ENCODE results near the gene RDX. TPM values are rescaled to one million over a fixed set of nuclear protein-coding genes. Genes with fewer than 3 reads are reported as not detected.

Gene RDX
- total RNA-seq, 2 experiments from 2014 or later = 11.4 to 14.2 TPM

- H3K27me3 Mint-ChIP-seq = no peaks in the 10 kb centered on the region
- peaks cover 9% of the 10 kb centered on the region for H3K36me3 ChIP-seq (ENCODE audit: insufficient read depth, low read length)
- H3K4me3 Mint-ChIP-seq = no peak overlapping the region
- H3K9me3 ChIP-seq (ENCODE audit: control insufficient read depth in 1 of 2, insufficient read depth in 1 of 2, low read length in 2 of 2) = no peaks in the 10 kb centered on the region
- no peaks in the 10 kb centered on the region for H3K27me3 ChIP-seq (ENCODE audit: control insufficient read depth in 1 of 2, insufficient read depth in 2 of 2, low read length in 2 of 2)
- H3K27ac ChIP-seq (ENCODE audit: low read depth in 1 of 2, low read length in 2 of 2) = no peak overlapping the region
- ChIA-PET CTCF (no interaction called here), POLR2A (interaction anchor here (0.9 kb wide), 1 partner anchor 27 kb away, joined by 3 read pairs; no protein-coding TSS in a partner anchor)
- no peak overlapping the region for H3K4me3 ChIP-seq (ENCODE audit: low read length)
- H3K4me1 ChIP-seq (ENCODE audit: insufficient read depth, low read length) = no peaks in the 10 kb centered on the region
- H3K36me3 Mint-ChIP-seq (ENCODE audit: low read depth) = peaks cover 31% of the 10 kb centered on the region
- no peaks in the 10 kb centered on the region for H3K9me3 Mint-ChIP-seq
- ATAC-seq (ENCODE audit: poor library complexity) = no peak
- no peak overlapping the region for H3K27ac Mint-ChIP-seq
- intact Hi-C loops (cut with DNase I, micrococcal nuclease) = no loop called here
- no peak for DNase-seq
- no peak for TF ChIP-seq CTCF (IDR thresholded peaks at IDR 0.05)
- H3K4me1 Mint-ChIP-seq (ENCODE audit: low read depth) = peaks cover 7% of the 10 kb centered on the region
Observed at GRCh38 chr11:110242188-110242587, 54.2 kb downstream of the RDX start.

GRCh38 chr11:110235966-110236365 lies 60.4 kb downstream of the RDX start:
- Histone ChIP-seq H3K27ac (ENCODE audit: low read depth in 1 of 2, low read length in 2 of 2) (no peak overlapping the region), H3K4me3 (ENCODE audit: low read length) (no peak overlapping the region), H3K4me1 (ENCODE audit: insufficient read depth, low read length) (no peaks in the 10 kb centered on the region), H3K27me3 (ENCODE audit: control insufficient read depth in 1 of 2, insufficient read depth in 2 of 2, low read length in 2 of 2) (no peaks in the 10 kb centered on the region), H3K9me3 (ENCODE audit: control insufficient read depth in 1 of 2, insufficient read depth in 1 of 2, low read length in 2 of 2) (no peaks in the 10 kb centered on the region), H3K36me3 (ENCODE audit: insufficient read depth, low read length) (peaks cover 45% of the 10 kb centered on the region)
- H3K36me3 Mint-ChIP-seq (ENCODE audit: low read depth) = peaks cover 56% of the 10 kb centered on the region
- intact Hi-C loops (cut with DNase I, micrococcal nuclease) = no loop called here
- DNase-seq (no peak), ATAC-seq (ENCODE audit: poor library complexity) (no peak)
- H3K27me3 Mint-ChIP-seq = no peaks in the 10 kb centered on the region
- ChIA-PET POLR2A (no interaction called here), CTCF (no interaction called here)
- H3K4me3 Mint-ChIP-seq = no peak overlapping the region
- peaks cover 7% of the 10 kb centered on the region for H3K4me1 Mint-ChIP-seq (ENCODE audit: low read depth)
- H3K27ac Mint-ChIP-seq = no peak overlapping the region
- TF ChIP-seq CTCF (IDR thresholded peaks at IDR 0.05) = no peak
- H3K9me3 Mint-ChIP-seq = no peaks in the 10 kb centered on the region

GRCh38 chr11:110230377-110230776 lies 66.0 kb downstream of the RDX start:
- no peak overlapping the region for H3K27ac ChIP-seq (ENCODE audit: low read depth in 1 of 2, low read length in 2 of 2)
- H3K27me3 Mint-ChIP-seq = no peaks in the 10 kb centered on the region
- CTCF ChIA-PET = interaction anchor here (1.4 kb wide), 1 partner anchor 15 kb away, joined by 3 read pairs; no protein-coding TSS in a partner anchor

More at GRCh38 chr11:110230377-110230776, 66.0 kb downstream of the RDX start:
- H3K36me3 Mint-ChIP-seq (ENCODE audit: low read depth) = peaks cover 44% of the 10 kb centered on the region
- Histone ChIP-seq H3K36me3 (ENCODE audit: insufficient read depth, low read length) (peaks cover 35% of the 10 kb centered on the region), H3K4me1 (ENCODE audit: insufficient read depth, low read length) (no peaks in the 10 kb centered on the region), H3K9me3 (ENCODE audit: control insufficient read depth in 1 of 2, insufficient read depth in 1 of 2, low read length in 2 of 2) (no peaks in the 10 kb centered on the region), H3K27me3 (ENCODE audit: control insufficient read depth in 1 of 2, insufficient read depth in 2 of 2, low read length in 2 of 2) (no peaks in the 10 kb centered on the region), H3K4me3 (ENCODE audit: low read length) (no peak overlapping the region)
- POLR2A ChIA-PET = no interaction called here
- no peak overlapping the region for H3K27ac Mint-ChIP-seq
- DNase-seq = no peak
- no peaks in the 10 kb centered on the region for H3K9me3 Mint-ChIP-seq
- intact Hi-C loops (cut with DNase I, micrococcal nuclease) = no loop called here
- no peak for ATAC-seq (ENCODE audit: poor library complexity)
- TF ChIP-seq CTCF (IDR thresholded peaks at IDR 0.05) = no peak
- H3K4me3 Mint-ChIP-seq = no peak overlapping the region
- no peaks in the 10 kb centered on the region for H3K4me1 Mint-ChIP-seq (ENCODE audit: low read depth)

All from CD4-positive, alpha-beta T cell (primary cell).